DOHH2 (cell line): ENCODE results near the gene ECPAS.

Experiments
- CTCF ChIP-seq: fragments of 200-600 bp; sonication (generic); IDR thresholded peaks from one replicate; pipeline ENCODE4 v1.5.1; 2014; ENCODE audit warnings: antibody characterized with exemption, mild to moderate bottlenecking, low read depth, low read length; ENCODE audit not compliant: poor library complexity, severe bottlenecking
- EZH2phosphoT487 ChIP-seq: fragments of 200-600 bp; sonication (generic); IDR thresholded peaks from 2 replicates; pipeline ENCODE4 v1.6.1; 2017; ENCODE audit warnings: borderline replicate concordance, mild to moderate bottlenecking, antibody characterized with exemption, low read length, moderate library complexity, mixed read lengths

- no peak for TF ChIP-seq CTCF
- TF ChIP-seq EZH2phosphoT487, result no peak
Observed at GRCh38 chr9:111366978-111367377, 117.2 kb downstream of the ECPAS start.
